ENCODE measurements around the gene TNFAIP6.
"Not testable (repeated sequence)": the region's sequence is repeated elsewhere in the genome, so short reads cannot be mapped to it uniquely, and the experiment has no call there.

GRCh38 chr2:151310313-151310712 lies 47.1 kb upstream of the TNFAIP6 start:
- TF ChIP-seq POLR2A (IDR thresholded peaks at IDR 0.05); CTCF (IDR thresholded peaks at IDR 0.05 in 4 of 5, conservative IDR thresholded peaks at IDR 0.05 in 1 of 5): not testable (repeated sequence)
